ENCODE results near the gene BCL2L1.
A peak's percentile ranks its signal among the peaks of the same experiment; 100 is the strongest.

Gene BCL2L1

DNA sequence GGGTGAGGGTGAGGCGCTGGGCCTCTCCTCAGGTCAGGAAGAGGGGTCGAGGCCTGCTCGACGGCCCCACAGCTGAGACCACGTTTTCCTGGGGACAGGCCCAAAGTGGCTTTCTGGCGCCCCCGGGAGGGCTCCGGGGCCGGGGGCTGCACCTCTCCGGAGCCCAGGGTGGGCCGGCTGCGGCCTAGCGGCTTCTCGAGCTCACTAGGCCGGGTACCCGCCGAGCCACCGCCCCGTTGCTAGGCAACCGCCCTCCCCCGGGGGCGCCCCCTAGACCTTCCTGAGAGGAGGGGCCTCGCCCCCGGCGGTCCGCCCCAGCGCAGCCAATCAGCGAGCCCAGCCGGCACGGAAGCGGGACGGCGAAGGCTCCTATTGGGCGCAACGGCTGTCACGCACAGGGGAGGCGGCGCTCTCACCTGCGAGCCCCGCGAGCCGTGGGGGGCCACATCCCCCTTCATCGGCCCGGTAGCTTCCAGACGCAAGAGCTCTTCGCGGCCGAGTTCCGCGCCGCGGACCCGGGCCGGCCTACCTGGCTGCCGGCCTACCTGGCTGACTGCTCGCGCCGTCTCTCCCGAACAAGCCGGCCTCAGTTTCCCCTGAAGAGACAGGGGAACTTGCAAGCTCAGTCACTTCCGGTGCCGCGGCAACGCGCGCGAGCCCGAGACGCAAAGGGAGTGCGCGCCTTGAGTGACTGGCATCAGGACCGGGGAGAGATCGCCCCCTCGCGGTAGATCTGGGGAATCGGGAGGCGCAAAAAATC lies 831 bp upstream of the BCL2L1 start:
- peak; percentile 97 to 98 for DNase-seq

DNA sequence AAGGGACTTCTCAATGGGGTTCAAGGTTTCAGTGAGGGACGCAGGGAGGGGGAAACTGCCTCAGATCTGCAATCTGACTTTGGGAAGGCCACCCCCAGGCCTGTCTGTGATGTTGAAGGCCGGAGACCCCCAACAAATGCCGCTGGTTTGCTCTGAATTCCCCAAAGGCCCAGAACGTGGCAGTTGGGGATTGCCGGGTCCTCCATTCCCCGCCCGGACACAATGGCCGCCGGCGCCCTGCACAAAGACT lies 326 bp upstream of the BCL2L1 start:
- no peak for DNase-seq

DNA sequence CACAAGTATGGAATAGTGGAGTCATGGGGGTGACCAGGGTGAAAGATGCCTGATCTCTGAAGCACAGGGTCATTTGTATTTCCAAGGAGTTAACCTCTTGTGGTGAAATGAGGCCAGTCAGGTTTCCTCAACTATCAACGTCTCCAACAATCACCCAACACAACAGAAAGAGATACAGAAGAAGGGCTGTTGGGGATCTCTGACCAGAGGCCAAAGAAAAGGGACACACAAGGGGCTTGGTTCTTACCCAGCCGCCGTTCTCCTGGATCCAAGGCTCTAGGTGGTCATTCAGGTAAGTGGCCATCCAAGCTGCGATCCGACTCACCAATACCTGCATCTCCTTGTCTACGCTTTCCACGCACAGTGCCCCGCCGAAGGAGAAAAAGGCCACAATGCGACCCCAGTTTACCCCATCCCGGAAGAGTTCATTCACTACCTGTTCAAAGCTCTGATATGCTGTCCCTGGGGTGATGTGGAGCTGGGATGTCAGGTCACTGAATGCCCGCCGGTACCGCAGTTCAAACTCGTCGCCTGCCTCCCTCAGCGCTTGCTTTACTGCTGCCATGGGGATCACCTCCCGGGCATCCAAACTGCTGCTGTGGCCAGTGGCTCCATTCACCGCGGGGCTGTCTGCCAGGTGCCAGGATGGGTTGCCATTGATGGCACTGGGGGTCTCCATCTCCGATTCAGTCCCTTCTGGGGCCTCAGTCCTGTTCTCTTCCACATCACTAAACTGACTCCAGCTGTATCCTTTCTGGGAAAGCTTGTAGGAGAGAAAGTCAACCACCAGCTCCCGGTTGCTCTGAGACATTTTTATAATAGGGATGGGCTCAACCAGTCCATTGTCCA lies 1.0 kb downstream of the BCL2L1 start:
- DNase-seq, result peak in 1 of 2 donors; percentile 19

DNA sequence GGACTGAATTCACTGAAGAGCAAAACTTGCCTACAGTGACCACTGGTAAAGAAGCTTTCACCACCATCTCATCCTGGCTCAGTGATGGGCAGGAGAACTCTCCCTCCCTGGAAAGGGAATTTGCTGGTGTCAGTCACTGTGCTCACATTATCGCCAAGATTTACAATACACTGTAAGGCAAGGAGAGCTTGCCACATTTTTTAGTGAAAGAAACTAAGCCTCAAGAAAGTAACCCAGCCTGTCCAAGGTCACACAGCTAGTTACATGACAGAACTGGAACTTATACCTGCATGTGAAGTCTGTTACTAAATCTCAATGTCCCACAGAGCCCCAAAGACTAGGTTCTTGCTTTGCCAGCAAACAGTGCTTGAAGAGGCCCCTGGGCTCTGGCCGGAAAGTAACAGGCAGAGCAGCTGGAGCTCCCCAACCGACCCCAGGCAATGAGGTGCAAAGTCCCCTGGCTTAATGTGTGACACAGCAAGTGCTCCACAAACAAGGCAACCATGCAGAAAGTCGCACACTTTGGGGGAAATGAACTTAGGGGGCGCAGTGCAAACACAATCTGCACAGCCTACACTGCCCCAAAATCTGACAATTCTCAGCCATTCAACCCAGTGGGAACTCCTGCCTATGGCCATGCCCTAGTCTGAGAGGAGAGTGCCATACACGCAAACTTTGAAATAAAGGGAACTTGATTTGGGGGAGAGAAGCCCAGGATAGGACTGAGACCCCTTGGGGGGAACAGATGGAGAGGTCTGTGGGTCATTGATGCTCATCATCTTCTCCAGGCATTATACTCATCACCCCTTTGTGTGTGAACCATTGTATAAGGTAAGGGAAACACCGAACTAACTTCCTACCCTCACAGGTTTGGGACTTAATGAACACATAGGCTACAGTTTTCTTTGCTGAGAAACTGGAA lies 1.9 kb downstream of the BCL2L1 start:
- no peak for DNase-seq

GRCh38 chr20:31719644-31720485 lies 2.8 kb downstream of the BCL2L1 start:
- DNase-seq, result no peak

DNA sequence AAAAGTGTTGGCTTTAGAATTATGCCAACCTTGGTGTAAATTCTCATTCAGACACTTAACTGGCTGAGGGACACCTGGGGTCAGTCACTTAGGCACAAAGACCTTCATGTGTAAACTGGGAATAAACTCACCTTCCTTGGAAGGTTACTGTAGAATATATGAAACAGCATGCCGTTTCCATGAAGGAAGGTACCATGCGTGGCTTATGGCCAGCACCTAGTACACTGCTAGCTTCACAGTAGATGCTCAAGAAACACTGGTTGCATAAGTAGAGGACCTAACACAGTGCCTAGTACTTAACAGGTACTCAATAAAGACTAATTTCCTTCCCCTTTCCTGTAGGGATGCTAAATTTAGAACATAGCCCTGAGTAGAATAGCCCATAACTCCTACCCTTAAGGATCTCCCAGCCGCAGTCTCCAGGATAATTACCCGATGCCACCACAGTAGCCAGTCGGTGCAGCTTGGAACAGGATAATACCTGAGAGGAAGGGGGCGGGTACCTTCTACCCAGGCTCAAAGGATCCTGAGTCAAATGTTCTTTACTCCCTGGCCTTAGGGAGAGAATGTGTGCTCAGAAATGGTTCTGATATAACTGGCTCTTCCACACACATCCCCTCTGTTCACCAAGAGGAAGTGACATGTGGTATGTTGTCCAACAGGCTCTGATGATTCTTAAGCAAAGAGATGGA lies 3.6 kb downstream of the BCL2L1 start:
- DNase-seq, result no peak

DNA sequence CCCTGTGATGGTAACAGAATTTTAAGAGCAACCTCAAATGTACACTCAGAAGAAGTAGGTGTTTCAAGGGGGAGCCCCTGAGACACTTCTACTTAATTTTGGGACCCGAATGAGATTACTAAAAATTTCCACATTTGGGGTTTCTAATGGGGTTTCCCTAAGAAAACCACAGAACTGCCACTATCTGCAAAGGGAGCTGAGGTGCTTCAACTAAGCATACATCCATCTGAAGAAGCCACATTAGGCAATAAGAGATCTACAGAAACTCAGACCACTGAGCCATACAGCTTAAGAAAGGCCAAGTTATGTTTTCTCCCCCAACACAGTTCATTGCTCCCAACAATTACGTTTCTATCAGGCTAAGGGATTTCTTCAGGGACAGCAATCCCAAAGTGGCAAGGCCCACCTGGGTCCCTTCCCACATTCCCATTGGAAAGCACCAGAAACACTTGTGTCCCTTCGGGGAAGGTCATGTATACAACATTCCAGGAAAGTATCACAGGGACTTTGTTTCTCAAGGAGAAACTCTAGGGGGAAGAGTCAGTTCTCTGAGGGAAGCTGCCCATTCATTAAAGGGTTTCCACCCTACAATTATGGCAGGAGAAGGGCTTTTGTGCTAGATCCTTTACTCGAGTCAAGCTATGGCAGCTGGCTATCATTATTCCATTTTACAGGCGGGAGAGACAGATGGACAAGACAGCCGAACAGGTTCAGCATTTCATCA lies 5.0 kb downstream of the BCL2L1 start:
- no peak for DNase-seq

DNA sequence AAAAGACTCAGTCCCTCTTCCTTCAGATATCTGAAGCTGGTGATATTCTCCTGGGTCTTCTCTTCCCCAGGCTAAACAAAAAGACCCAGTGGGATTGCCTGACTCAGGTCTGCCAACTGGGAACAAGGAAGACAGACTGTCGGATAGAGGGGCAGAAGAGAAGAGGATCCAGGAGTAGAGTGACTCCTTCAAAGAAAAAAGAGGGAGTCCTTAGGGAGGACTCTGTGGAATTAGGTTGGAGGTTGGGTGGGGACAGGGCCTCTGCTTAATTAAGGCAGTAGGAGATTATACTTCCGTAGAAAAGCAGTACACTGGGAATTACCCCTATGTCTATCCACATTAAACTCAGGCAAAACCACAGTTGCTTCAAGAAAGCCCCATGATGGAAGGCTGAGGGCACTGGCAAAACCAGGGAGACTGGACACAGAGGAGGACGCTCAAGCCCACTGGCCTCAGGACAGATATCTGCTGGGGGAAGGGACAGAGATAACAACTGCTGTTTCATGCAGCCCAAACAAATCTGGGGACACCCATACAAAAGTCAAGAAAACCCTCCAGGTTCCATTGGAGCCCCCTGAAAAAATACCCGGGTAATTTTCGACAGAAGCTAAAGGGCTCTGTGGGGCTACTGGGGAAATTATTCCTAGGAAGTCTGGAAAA lies 5.7 kb downstream of the BCL2L1 start:
- DNase-seq, result no peak

DNA sequence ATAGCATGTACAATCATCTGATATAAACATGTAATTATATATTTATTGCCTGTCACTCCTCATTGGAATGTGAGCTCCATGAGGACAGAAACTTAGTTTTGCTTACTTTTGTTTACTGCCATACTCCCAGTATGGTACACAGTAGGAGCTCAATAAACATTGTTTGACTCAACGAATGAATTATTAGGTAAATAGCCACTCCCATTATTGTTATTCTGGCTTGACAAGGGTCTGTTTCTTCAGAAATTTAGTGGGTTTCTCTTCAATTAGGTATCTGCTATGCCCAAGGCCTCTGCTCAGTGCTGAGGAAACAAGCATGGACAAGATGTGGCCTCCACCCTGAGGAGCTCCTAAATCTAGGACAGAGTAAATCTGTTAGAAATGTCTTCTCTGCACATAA lies 6.3 kb downstream of the BCL2L1 start:
- DNase-seq, result no peak

- DNase-seq, result no peak
Observed at GRCh38 chr20:31715766-31716165, 6.9 kb downstream of the BCL2L1 start.

GRCh38 chr20:31713312-31714273 lies 9.1 kb downstream of the BCL2L1 start:
- DNase-seq, result no peak

DNA sequence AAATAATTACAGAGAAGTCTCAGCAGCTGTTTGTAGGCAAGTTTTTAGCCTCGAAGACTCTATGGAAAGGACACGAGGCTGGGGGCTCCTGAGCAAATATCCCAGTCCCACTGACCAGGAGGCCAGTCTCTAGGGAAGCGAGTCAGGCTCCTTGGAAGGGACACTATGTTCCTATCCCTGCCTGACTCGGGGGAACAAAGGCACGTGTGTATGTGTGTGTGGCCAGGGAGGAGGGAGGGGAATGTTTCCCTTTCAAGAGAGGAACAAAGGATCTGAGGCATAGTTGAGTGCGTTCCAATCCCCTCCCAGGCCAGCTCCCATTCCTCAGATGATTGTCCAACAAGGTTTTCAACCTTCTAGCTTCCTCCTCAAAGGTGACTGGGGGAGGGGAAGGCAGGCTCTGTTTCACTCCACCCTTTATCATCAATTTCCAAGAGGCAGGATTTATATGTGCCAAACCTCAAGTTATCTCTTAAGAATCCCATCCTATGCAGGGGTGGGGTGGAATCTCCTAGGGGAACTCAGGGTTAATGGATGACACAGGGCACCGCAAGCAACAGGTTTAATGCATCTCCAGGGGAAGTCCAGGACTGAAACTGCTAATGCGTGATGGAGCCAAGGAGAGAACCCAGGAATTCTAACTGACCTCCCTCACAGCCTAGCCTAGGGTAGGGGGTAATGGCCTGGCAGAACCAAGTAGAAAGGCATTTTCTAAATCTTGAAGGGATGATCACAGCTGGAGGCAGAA lies 9.9 kb downstream of the BCL2L1 start:
- DNase-seq, result no peak

GRCh38 chr20:31712112-31712553 lies 10.5 kb downstream of the BCL2L1 start:
- no peak for DNase-seq

DNA sequence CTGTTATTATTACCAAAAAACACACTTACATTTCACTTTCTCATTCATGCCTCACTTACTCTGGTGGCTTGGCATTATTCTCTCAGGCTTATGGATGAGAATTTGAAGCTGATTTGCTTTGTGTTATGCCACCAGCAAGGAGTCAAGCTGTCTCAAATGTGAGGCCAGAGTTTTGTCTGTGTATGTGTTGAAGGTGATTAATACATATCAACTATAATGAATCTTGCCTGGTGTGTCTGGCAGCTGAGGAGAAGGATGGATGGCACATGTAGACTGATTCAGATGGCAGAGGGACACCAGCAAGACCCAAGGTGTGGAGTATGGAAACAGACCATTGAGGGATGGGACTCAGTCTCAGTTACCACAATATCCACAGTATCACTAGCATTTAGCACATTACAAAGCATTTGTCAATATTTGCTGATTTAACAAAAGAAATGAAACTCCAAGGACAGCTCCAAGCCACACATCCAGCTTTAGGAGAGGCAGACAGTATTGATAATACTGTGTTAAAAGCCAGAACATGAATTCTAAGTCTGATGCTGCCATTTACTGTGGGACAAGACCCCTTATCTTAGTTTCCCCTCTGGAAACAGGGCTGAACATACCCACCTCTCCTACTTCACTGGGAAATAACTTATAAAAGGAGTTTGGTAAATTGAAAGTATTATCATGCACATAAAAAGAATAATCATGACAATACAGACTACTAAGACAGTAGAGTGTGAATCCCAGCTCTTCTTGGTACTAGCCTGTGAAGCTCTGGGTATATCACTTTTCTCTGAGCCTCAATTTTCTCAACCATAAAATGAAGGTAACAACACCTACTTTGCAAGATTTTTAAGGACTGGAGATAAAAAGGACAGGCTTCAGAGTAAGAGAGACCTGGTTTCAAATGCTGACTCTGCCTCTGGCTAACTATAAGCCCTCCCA lies 11.2 kb downstream of the BCL2L1 start:
- no peak for DNase-seq

- DNase-seq, result no peak
Observed at GRCh38 chr20:31710423-31711108, 12.1 kb downstream of the BCL2L1 start.

GRCh38 chr20:31709939-31710338 lies 12.7 kb downstream of the BCL2L1 start:
- no peak for DNase-seq

All from stimulated activated CD4-positive, alpha-beta T cell treated with anti-CD3 and anti-CD28 coated beads, Interleukin-2, amount 100 ng/mL, for 48 hours (primary cell).